Osteocyte (in vitro differentiated cells): ENCODE results near the gene HS6ST1. TPM values are rescaled to one million over a fixed set of nuclear protein-coding genes. Genes with fewer than 3 reads are reported as not detected.

Experiments
- DNase-seq: peaks from one replicate; pipeline ENCODE4 v3.0.0; 2021; ENCODE audit warnings: mixed read lengths; ENCODE audit not compliant: unreplicated experiment; ENCODE audit errors: extremely low spot score
- H3K27ac Mint-ChIP-seq: one replicate; pipeline ENCODE4 v1.8.0; 2021; ENCODE audit warnings: mild to moderate bottlenecking, mixed read lengths; ENCODE audit not compliant: unreplicated experiment
- H3K27me3 Mint-ChIP-seq: one replicate; pipeline ENCODE4 v1.8.0; 2021; ENCODE audit warnings: mixed read lengths; ENCODE audit not compliant: unreplicated experiment
- H3K36me3 Mint-ChIP-seq: one replicate; pipeline ENCODE4 v1.8.0; 2021; ENCODE audit warnings: mixed read lengths; ENCODE audit not compliant: unreplicated experiment
- H3K4me1 Mint-ChIP-seq: one replicate; pipeline ENCODE4 v1.8.0; 2021; ENCODE audit warnings: mixed read lengths; ENCODE audit not compliant: unreplicated experiment
- H3K4me3 Mint-ChIP-seq: one replicate; pipeline ENCODE4 v1.8.0; 2021; ENCODE audit warnings: mild to moderate bottlenecking, moderate library complexity, mixed read lengths; ENCODE audit not compliant: unreplicated experiment
- H3K9me3 Mint-ChIP-seq: one replicate; pipeline ENCODE4 v1.8.0; 2021; ENCODE audit warnings: mixed read lengths; ENCODE audit not compliant: unreplicated experiment
- total RNA-seq: library from RNA; stranded (reverse); gene quantifications from 2 replicates; pipeline ENCODE4 v1.2.1, GENCODE V29; 2021
- TF ChIP-seq, protein P1 (sequence below): fragments of 200-600 bp; sonication (generic); IDR thresholded peaks from 2 replicates; pipeline ENCODE4 v1.5.0; 2021; ENCODE audit warnings: antibody characterized with exemption, mild to moderate bottlenecking, moderate library complexity

The HS6ST1 gene
- total RNA-seq, 1 donor from 2014 or later = 43.0 TPM

DNA sequence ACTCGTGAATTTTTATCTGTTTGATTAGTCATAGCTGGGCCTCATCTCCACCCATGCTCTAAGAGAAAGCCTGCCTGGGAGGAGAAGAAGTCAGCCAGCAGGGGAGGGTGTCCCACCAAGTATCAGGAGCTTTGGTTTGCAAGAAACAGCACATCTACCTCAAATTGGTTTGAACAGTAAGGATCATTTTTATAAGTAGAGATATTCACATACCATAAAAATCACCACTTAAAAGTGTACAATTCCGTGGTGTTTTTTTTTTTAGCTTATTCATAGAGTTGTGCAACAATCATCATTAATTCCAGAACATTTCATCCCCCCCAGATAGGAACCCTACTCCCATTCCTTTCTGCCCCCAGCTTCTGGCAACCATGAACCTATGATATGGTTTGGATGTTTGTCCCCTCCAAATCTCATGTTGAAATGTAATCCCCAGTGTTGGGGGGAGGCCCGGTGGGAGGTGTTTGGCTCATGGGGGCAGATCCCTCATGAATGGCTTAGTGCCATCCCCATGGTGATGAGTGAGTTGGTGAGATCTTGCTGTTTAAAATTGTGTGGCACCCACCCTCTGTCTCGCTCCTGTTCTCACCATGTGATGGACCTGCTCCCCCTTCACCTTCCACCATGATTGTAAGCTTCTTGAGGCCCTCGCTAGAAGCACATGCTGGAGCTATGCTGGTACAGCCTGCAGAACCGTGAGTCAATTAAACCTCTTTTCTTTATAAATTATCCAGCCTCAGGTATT lies 36.2 kb upstream of the HS6ST1 start:
- Mint-ChIP-seq H3K4me3 (no peak overlapping the region), H3K9me3 (peaks cover 10% of the 10 kb centered on the region), H3K27ac (no peak overlapping the region), H3K36me3 (peaks cover 4% of the 10 kb centered on the region), H3K27me3 (no peaks in the 10 kb centered on the region), H3K4me1 (peaks cover 3% of the 10 kb centered on the region)
- no peak for DNase-seq
- TF ChIP-seq, protein P1, sequence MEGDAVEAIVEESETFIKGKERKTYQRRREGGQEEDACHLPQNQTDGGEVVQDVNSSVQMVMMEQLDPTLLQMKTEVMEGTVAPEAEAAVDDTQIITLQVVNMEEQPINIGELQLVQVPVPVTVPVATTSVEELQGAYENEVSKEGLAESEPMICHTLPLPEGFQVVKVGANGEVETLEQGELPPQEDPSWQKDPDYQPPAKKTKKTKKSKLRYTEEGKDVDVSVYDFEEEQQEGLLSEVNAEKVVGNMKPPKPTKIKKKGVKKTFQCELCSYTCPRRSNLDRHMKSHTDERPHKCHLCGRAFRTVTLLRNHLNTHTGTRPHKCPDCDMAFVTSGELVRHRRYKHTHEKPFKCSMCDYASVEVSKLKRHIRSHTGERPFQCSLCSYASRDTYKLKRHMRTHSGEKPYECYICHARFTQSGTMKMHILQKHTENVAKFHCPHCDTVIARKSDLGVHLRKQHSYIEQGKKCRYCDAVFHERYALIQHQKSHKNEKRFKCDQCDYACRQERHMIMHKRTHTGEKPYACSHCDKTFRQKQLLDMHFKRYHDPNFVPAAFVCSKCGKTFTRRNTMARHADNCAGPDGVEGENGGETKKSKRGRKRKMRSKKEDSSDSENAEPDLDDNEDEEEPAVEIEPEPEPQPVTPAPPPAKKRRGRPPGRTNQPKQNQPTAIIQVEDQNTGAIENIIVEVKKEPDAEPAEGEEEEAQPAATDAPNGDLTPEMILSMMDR = peak; percentile 26

DNA sequence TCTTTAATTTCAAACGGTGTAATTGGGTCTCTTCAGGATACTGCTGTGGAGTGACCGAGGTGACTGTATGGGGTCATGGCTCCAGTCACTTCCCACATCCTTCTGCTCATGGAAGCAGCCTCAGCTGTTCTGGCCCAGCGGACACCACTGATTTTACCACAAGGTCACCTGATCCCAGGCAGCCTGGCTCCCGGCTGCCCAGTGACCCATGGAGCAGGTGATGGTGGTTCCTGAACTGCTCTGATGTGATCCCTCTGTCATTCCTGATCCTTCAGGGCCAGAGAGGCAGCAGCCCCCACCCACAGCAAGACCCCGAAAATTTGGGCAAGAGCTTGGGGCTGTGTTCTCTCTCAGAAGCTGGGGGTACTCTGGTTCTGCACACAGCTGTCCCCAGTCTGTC lies 35.5 kb upstream of the HS6ST1 start:
- Mint-ChIP-seq H3K4me3 (no peak overlapping the region), H3K4me1 (peaks cover 7% of the 10 kb centered on the region), H3K36me3 (peaks cover 4% of the 10 kb centered on the region), H3K9me3 (peaks cover 10% of the 10 kb centered on the region), H3K27me3 (no peaks in the 10 kb centered on the region), H3K27ac (no peak overlapping the region)
- no peak for DNase-seq
- TF ChIP-seq, protein P1 = no peak

DNA sequence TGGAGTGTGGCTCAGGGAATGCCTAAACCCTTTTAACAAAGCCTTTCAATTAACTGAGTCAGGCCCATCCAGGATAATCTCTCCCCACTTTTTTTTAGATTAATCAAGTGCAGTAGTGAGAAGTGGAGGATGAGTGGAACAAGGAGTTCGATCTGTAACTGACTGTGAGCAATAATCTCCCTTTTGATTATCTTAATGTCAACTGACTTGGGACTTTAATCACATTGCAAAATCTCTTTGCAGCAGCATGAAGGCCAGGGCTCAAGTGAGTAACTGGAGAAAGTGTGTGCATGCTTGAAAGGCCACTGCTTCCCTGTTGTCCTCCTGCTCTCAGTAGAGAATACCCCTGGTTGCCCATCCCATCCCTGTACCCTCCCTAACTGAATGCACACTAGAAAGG lies 32.1 kb upstream of the HS6ST1 start:
- Mint-ChIP-seq H3K27me3 (no peaks in the 10 kb centered on the region), H3K36me3 (peaks cover 4% of the 10 kb centered on the region), H3K27ac (no peak overlapping the region), H3K4me1 (peaks cover 36% of the 10 kb centered on the region), H3K9me3 (peaks cover 10% of the 10 kb centered on the region), H3K4me3 (no peak overlapping the region)
- no peak for DNase-seq
- TF ChIP-seq, protein P1 = no peak

DNA sequence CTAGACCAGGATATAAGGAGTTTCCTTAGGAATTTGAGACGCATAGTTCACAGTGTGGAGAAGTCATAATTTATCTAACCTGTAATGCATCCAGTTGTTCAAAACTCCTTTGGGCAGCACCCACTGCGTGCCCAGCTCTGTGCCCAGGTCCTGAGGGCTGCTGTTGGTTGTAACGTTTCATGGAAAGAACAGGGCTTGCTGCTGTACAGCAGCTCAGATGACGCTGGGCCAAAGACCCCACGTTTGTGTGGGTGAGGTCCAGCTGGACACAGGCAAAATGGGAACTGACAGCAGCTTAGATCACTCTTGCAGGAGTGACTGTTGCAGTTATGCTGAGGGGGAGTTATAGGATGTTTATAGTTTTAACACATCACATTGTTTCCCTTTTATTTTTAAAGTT lies 30.0 kb upstream of the HS6ST1 start:
- Mint-ChIP-seq H3K27ac (peak overlapping the region; percentile 68), H3K4me3 (no peak overlapping the region), H3K9me3 (peaks cover 12% of the 10 kb centered on the region), H3K27me3 (no peaks in the 10 kb centered on the region), H3K4me1 (peaks cover 32% of the 10 kb centered on the region), H3K36me3 (peaks cover 4% of the 10 kb centered on the region)
- TF ChIP-seq, protein P1 = no peak
- no peak for DNase-seq

DNA sequence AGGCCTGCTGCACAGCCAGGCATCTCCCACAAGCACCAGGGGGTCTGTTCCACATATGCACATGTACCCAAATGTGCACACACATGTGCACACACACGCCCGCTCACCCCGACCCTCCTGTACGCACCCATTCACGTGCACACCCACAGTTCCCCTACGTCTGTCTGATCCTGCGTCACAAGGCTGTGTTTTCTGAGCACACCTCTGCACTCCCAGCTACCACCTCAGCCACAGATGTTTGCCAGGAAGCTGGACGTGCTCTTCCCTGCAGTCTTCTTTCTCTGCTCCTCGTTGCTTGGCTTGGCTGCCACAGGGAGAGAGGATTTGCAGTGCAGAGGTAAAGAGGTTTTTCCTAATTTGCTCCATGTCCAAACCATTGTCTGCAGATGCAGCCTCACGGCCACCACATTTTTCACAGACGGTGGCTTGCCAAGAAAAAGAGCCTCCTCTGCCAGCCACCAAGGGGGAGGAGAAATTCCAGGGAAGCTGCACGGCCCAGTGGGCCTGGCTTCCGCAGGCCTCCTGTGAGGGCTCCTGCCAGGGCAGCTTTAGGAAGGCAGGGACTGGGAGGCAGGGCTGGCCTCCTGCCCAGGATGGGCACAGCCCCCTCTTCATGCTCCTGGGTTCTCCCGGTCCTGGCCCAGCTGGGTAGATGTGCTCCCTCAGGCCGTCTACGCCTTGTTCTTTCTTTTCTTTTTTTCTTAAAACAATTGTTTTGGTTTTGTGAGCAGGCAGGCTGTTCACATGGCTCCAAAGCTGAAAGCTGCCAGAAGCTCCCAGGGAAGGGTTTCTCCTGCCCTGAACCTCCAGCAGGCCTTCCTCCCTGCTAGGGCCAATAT lies 29.3 kb upstream of the HS6ST1 start:
- peak; percentile 92 for DNase-seq
- TF ChIP-seq, protein P1 = no peak
- Mint-ChIP-seq H3K27me3 (no peaks in the 10 kb centered on the region), H3K4me3 (no peak overlapping the region), H3K9me3 (peaks cover 13% of the 10 kb centered on the region), H3K27ac (peak overlapping the region; percentile 68), H3K4me1 (peaks cover 32% of the 10 kb centered on the region), H3K36me3 (peaks cover 4% of the 10 kb centered on the region)
